A549 treated with CpdA at 1 μM for 4 hours (cell line): Measurements from ENCODE around the gene CSNK2A1. TPM values are rescaled to one million over a fixed set of nuclear protein-coding genes. Genes with fewer than 3 reads are reported as not detected.

ENCODE experiments used
- total RNA-seq: library from RNA; stranded (reverse); fragments of 200-300 nt; extraction: Qiagen RNA extraction; gene quantifications from 5 replicates; pipeline ENCODE4 v1.2.3, GENCODE V29; 2022; ENCODE audit warnings: low read depth

Gene CSNK2A1
- 146 to 171 TPM (median 156 TPM) in 5 replicates for total RNA-seq

DNA sequence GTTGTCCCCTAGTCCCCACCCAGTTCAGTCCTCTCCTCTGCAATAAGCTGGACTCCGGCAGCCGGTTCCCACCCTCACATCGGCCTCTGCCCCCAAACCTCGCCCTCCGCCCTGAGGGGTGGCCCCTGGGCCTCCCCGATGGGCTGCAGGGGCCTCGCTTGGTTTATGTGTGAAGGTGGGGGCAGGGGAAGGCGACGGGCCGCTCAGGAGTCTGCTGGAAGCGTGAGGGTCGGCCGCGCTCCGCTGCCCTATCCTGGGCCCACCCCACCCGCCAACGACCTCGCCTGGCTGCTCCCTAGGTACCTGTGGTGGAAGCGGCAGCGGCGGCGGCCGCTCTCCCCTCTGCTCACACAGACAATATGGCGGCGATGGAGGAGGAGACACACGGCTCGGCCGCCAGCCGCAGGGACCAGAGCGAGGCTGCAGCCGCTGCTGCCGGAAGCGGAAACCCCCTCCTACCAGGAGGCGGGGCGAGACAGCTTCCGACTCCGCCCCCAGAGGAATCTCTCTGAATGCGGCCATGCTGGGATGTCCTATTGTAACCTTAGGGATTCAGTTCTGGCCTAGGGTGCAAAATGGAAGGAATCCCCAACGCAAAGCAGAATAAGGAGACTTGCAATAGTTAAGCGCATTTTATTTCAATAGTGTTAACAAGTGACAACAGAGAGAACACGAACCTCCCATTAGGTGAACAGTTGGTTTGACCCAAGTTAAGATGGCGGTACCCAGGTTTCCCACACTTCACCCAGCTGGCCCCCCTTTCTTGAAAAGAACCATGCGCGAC is at the start of gene CSNK2A1:
Gene CSNK2A1, minus strand, starts transcription at position 422 of the 784 bp plus-strand sequence. CDS start 35,239 bp downstream, outside the sequence.

GRCh38 chr20:462199-462991 is 81.2 kb downstream of the CSNK2A1 start, which contains the start of gene TBC1D20:
TBC1D20 (minus strand) TSS chr20:462533; CDS start chr20:462405, 128 bp downstream.

Other genes with a start within 250 kb of the CSNK2A1 start
- gene ZCCHC3, start 246.2 kb downstream of the CSNK2A1 start, total RNA-seq: 18.6 to 22.8 TPM (median 20.8 TPM) in 5 replicates
- gene SOX12, start 218.2 kb downstream of the CSNK2A1 start, total RNA-seq: 17.3 to 28.9 TPM (median 27.9 TPM) in 5 replicates
- 56.4 to 63.1 TPM (median 60.3 TPM) in 5 replicates for gene NRSN2, start 196.7 kb downstream of the CSNK2A1 start, total RNA-seq
- 40.2 to 53.1 TPM (median 51.9 TPM) in 5 replicates for gene TRIB3, start 163.0 kb downstream of the CSNK2A1 start, total RNA-seq
- gene RBCK1, start 135.5 kb downstream of the CSNK2A1 start, total RNA-seq: 105 to 149 TPM (median 141 TPM) in 5 replicates
- 33.0 to 37.0 TPM (median 35.0 TPM) in 5 replicates for gene TBC1D20, start 81.3 kb downstream of the CSNK2A1 start, total RNA-seq
- gene TCF15, start 66.5 kb upstream of the CSNK2A1 start, total RNA-seq: not detected in 5 replicates
- gene SRXN1, start 109.4 kb upstream of the CSNK2A1 start, total RNA-seq: 278 to 327 TPM (median 283 TPM) in 5 replicates
- gene SCRT2, start 132.0 kb upstream of the CSNK2A1 start, total RNA-seq: not detected in 5 replicates
- 0.43 to 0.92 TPM (median 0.61 TPM) in 5 replicates for gene SLC52A3, start 224.7 kb upstream of the CSNK2A1 start, total RNA-seq